A549 (cell line): ENCODE results near the gene BTF3. TPM values are rescaled to one million over a fixed set of nuclear protein-coding genes. Genes with fewer than 3 reads are reported as not detected.
"Not testable (repeated sequence)": the region's sequence is repeated elsewhere in the genome, so short reads cannot be mapped to it uniquely, and the experiment has no call there.

Experiments used
- ATAC-seq, 2 experiments: fragments of 200-7000 bp in 1 of 2; fragments of >200 bp in 1 of 2; cut with Nextera tagmentation in 1 of 2; cut with Tn5 transposase in 1 of 2; 3 replicates each; pipeline versions ENCODE4 v1.8.0 to v1.9.1; 2018 to 2020; ENCODE audit warnings: mild to moderate bottlenecking in 1 of 2, moderate library complexity in 1 of 2
- CTCF ChIA-PET: fragments of 300-600 bp; sonication (Branson Sonifier 250); formaldehyde crosslinking; extraction: SDS; loops from one replicate; lab custom pipeline; 2021; ENCODE audit warnings: antibody characterized with exemption, inconsistent platforms; lab: Yijun Ruan, JAX
- POLR2A ChIA-PET: fragments of 350-600 bp; formaldehyde crosslinking; extraction: SDS; loops from one replicate; lab custom pipeline; 2021; ENCODE audit warnings: antibody characterized with exemption, inconsistent platforms; lab: Yijun Ruan, JAX
- DNase-seq, 2 experiments: peaks; one replicate each; pipeline versions ENCODE4 v3.0.0 to v3.0.0-alpha.2; 2011 to 2016; ENCODE audit warnings: low read depth in 1 of 2, low spot score in 1 of 2
- FAIRE-seq: peaks from 2 replicates; lab custom pipeline; 2011; peaks lifted over from hg19 to GRCh38; lab: Jason Lieb, UNC
- H3K27ac ChIP-seq, 2 experiments: fragments of >200 bp; sonication (Bioruptor Twin); formaldehyde crosslinking; 3 replicates each; pipeline ENCODE4 v1.5.1; 2016 to 2017
- H3K4me1 ChIP-seq: fragments of >200 bp; sonication (Bioruptor Twin); formaldehyde crosslinking; 3 replicates; pipeline ENCODE4 v1.6.1; 2016
- H3K4me2 ChIP-seq: fragments of >200 bp; sonication (Bioruptor Twin); formaldehyde crosslinking; 3 replicates; pipeline ENCODE4 v1.6.1; 2016
- H3K4me3 ChIP-seq: fragments of >200 bp; sonication (Bioruptor Twin); formaldehyde crosslinking; 3 replicates; pipeline ENCODE4 v1.5.1; 2016
- H3K9me3 ChIP-seq: fragments of >200 bp; sonication (Bioruptor Twin); formaldehyde crosslinking; 3 replicates; pipeline ENCODE4 v1.6.1; 2016
- CHD2 ChIP-seq: fragments of 150-350 bp; IDR thresholded peaks from 2 replicates; pipeline ENCODE4 v1.6.1; 2014; ENCODE audit warnings: low read length; ENCODE audit not compliant: partially characterized antibody
- EHMT2 ChIP-seq: fragments of 200-600 bp; sonication (generic); IDR thresholded peaks from 2 replicates; pipeline ENCODE4 v1.6.1; 2016; ENCODE audit warnings: antibody characterized with exemption, low read depth, mild to moderate bottlenecking, moderate library complexity
- ESRRA ChIP-seq: fragments of 150-350 bp; IDR thresholded peaks from 2 replicates; pipeline ENCODE4 v1.6.1; 2014; ENCODE audit warnings: mild to moderate bottlenecking, low read length, borderline replicate concordance
- FOSB ChIP-seq: fragments of 250-450 bp; sonication (Bioruptor Pico); IDR thresholded peaks from 2 replicates; pipeline ENCODE4 v1.5.0; 2020; ENCODE audit warnings: mild to moderate bottlenecking, moderate library complexity
- FOSL2 ChIP-seq, 2 experiments: fragments of 450-650 bp in 1 of 2; fragments of >200 bp in 1 of 2; sonication (Bioruptor Twin) in 1 of 2; formaldehyde crosslinking; IDR thresholded peaks; 2 replicates each; pipeline versions ENCODE4 v1.5.0 to v1.6.1; 2016 to 2020; ENCODE audit warnings: mild to moderate bottlenecking in 1 of 2, moderate library complexity in 1 of 2
- HDAC2 ChIP-seq: fragments of 200-600 bp; sonication (generic); IDR thresholded peaks from 2 replicates; pipeline ENCODE4 v1.6.1; 2016
- HOXA7 ChIP-seq: fragments of 250-450 bp; sonication (Bioruptor Pico); IDR thresholded peaks from 2 replicates; pipeline ENCODE4 v1.5.0; 2020; ENCODE audit warnings: mild to moderate bottlenecking, moderate library complexity
- HOXB5 ChIP-seq: fragments of 250-450 bp; sonication (Bioruptor Pico); IDR thresholded peaks from 2 replicates; pipeline ENCODE4 v1.5.0; 2020; ENCODE audit warnings: mild to moderate bottlenecking, moderate library complexity
- JUN ChIP-seq, 2 experiments: fragments of >200 bp; sonication (Bioruptor Twin); formaldehyde crosslinking; IDR thresholded peaks; 2 replicates in 1 of 2; 3 replicates in 1 of 2; pipeline ENCODE4 v1.6.1; 2016 to 2017
- KDM5A ChIP-seq: fragments of 200-600 bp; sonication (generic); IDR thresholded peaks from 2 replicates; pipeline ENCODE4 v1.6.1; 2016; ENCODE audit warnings: antibody characterized with exemption, mild to moderate bottlenecking
- NPAS2 ChIP-seq: fragments of 250-450 bp; sonication (Bioruptor Pico); IDR thresholded peaks from 2 replicates; pipeline ENCODE4 v1.8.0; 2022; ENCODE audit warnings: mild to moderate bottlenecking, moderate library complexity, borderline replicate concordance
- PHF8 ChIP-seq: fragments of 200-600 bp; sonication (generic); IDR thresholded peaks from 2 replicates; pipeline ENCODE4 v1.6.1; 2016; ENCODE audit warnings: low read depth, mild to moderate bottlenecking, antibody characterized with exemption, moderate library complexity, borderline replicate concordance
- RAD21 ChIP-seq, 2 experiments: fragments of >200 bp in 1 of 2; sonication (Bioruptor Twin) in 1 of 2; formaldehyde crosslinking in 1 of 2; IDR thresholded peaks in 1 of 2; conservative IDR thresholded peaks in 1 of 2; 2 replicates in 1 of 2; 3 replicates in 1 of 2; pipeline ENCODE4 v1.6.1; 2012 to 2018; ENCODE audit warnings: inconsistent platforms in 1 of 2
- RCOR1 ChIP-seq: fragments of 150-350 bp; IDR thresholded peaks from 2 replicates; pipeline ENCODE4 v1.6.1; 2014; ENCODE audit warnings: antibody characterized with exemption, low read length, low read depth
- RFX5 ChIP-seq: fragments of 450-650 bp; IDR thresholded peaks from 2 replicates; pipeline ENCODE4 v1.7.1; 2014; ENCODE audit warnings: antibody characterized with exemption, mild to moderate bottlenecking, moderate library complexity
- SREBF2 ChIP-seq: fragments of 450-650 bp; IDR thresholded peaks from 2 replicates; pipeline ENCODE4 v1.6.1; 2014; ENCODE audit warnings: mild to moderate bottlenecking, moderate library complexity
- TFCP2L1 ChIP-seq: fragments of 250-450 bp; sonication (Bioruptor Pico); IDR thresholded peaks from 2 replicates; pipeline ENCODE4 v1.5.0; 2021; ENCODE audit warnings: mild to moderate bottlenecking
- ZC3H11A ChIP-seq: fragments of 450-650 bp; IDR thresholded peaks from 2 replicates; pipeline ENCODE4 v1.6.1; 2014; ENCODE audit warnings: antibody characterized with exemption, mild to moderate bottlenecking
- WGBS: methylation state at CpG from one replicate; pipeline ENCODE4 v1.1.6; 2017; ENCODE audit errors: missing lambda C conversion rate; 5-methylcytosine and 5-hydroxymethylcytosine counted together
- polyA plus RNA-seq, 4 experiments: library from polyadenylated mRNA; depleted of rRNA in 3 of 4; stranded (reverse); fragments of >200 nt; fragmentation: RNase III in 1 of 4; extraction: RNeasy Plus Mini Kit Qiagen cat#74134 plus additional on column Dnase treatment in 1 of 4; gene quantifications; 2 replicates in 3 of 4; 3 replicates in 1 of 4; pipeline ENCODE4 v1.2.3, GENCODE V29; 2011 to 2017
- TF ChIP-seq, protein P1 (sequence below): fragments of 150-350 bp; IDR thresholded peaks from 2 replicates; pipeline ENCODE4 v1.6.1; 2014; ENCODE audit warnings: low read depth, mild to moderate bottlenecking, low read length
- TF ChIP-seq, protein P2 (sequence below): fragments of >200 bp; sonication (Bioruptor Twin); formaldehyde crosslinking; IDR thresholded peaks from 3 replicates; pipeline ENCODE4 v1.6.1; 2016
- TF ChIP-seq, protein P3 (sequence below): fragments of 200-600 bp; sonication (generic); IDR thresholded peaks from 2 replicates; pipeline ENCODE4 v1.6.1; 2016; ENCODE audit warnings: antibody characterized with exemption, mild to moderate bottlenecking, moderate library complexity
- TF ChIP-seq, protein P4 (sequence below): fragments of >200 bp; sonication (Bioruptor Twin); formaldehyde crosslinking; IDR thresholded peaks from 3 replicates; pipeline ENCODE4 v1.5.1; 2016

Gene BTF3
- polyA plus RNA-seq, 2 of the 4 experiments (the other 2 are of a cell fraction), result 1,048 to 1,159 TPM

DNA sequence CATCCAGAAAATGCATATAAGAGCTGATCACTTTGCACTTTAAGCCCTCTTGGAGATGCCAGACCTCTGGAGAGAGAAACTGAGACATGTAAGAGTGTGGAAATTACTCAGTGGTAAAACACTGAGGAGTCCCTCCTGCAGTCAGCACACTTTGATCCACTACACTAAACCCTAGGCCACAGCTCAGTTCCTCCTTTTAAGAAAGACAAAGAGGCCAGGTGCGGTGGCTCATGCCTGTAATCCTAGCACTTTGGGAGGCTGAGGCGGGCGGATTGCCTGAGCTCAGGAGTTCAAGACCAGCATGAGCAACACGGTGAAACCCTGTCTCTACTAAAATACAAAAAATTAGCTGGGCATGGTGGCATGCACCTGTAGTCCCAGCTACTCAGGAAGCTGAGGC, 11.0 kb upstream of the BTF3 start:
- ATAC-seq, H3K4me2 ChIP-seq, H3K4me1 ChIP-seq, POLR2A ChIA-PET, FAIRE-seq, H3K27ac ChIP-seq, H3K9me3 ChIP-seq, DNase-seq, H3K4me3 ChIP-seq: not testable (repeated sequence)
- 93% methylated on average over 4 of the region's 4 CpGs for WGBS
- CTCF ChIA-PET, result interaction anchor here (0.7 to 2.8 kb wide), 8 partner anchors 9 to 404 kb away, joined by 3 to 14 read pairs (median 5); no protein-coding TSS in a partner anchor

- no peak for DNase-seq
- WGBS, result 62% methylated on average over 4 of the region's 4 CpGs
- H3K9me3 ChIP-seq, result no peaks in the 10 kb centered on the region
- FAIRE-seq, result no peak
- H3K4me3 ChIP-seq, result no peak overlapping the region
- no peak overlapping the region for H3K4me2 ChIP-seq
- no peaks in the 10 kb centered on the region for H3K4me1 ChIP-seq
- ChIA-PET POLR2A (no interaction called here), CTCF (interaction anchor here (1.2 to 2.8 kb wide), 6 partner anchors 9 to 405 kb away, joined by 3 to 14 read pairs (median 6); no protein-coding TSS in a partner anchor)
- TF ChIP-seq, protein P1, sequence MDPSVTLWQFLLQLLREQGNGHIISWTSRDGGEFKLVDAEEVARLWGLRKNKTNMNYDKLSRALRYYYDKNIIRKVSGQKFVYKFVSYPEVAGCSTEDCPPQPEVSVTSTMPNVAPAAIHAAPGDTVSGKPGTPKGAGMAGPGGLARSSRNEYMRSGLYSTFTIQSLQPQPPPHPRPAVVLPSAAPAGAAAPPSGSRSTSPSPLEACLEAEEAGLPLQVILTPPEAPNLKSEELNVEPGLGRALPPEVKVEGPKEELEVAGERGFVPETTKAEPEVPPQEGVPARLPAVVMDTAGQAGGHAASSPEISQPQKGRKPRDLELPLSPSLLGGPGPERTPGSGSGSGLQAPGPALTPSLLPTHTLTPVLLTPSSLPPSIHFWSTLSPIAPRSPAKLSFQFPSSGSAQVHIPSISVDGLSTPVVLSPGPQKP, result no peak
- TF ChIP-seq HDAC2, result no peak
- TF ChIP-seq FOSL2 (IDR thresholded peaks at IDR 0.05), result no peak
- no peak for TF ChIP-seq FOSL2 (CRISPR knock-in tag; IDR thresholded peaks at IDR 0.05)
- no peak for TF ChIP-seq RAD21 (conservative IDR thresholded peaks at IDR 0.05 in 1 of 2, IDR thresholded peaks at IDR 0.05 in 1 of 2)
- TF ChIP-seq EHMT2, result no peak
- TF ChIP-seq HOXB5, result no peak
- TF ChIP-seq FOSB (CRISPR knock-in tag), result no peak
- ATAC-seq, result no peak
- H3K27ac ChIP-seq, result no peak overlapping the region
Measured at GRCh38 chr5:73487815-73488214, 10.4 kb upstream of the BTF3 start.

- no peak for ATAC-seq
- Histone ChIP-seq H3K4me2 (no peak overlapping the region), H3K9me3 (no peaks in the 10 kb centered on the region), H3K4me1 (no peaks in the 10 kb centered on the region), H3K4me3 (no peak overlapping the region), H3K27ac (no peak overlapping the region)
- CTCF ChIA-PET, result interaction anchor here (1.3 to 2.8 kb wide), 3 partner anchors 8 to 38 kb away, joined by 5 to 14 read pairs (median 6); no protein-coding TSS in a partner anchor
- DNase-seq, result no peak
- TF ChIP-seq CHD2, result no peak
- no peak for TF ChIP-seq NPAS2 (CRISPR knock-in tag)
- TF ChIP-seq, protein P2, sequence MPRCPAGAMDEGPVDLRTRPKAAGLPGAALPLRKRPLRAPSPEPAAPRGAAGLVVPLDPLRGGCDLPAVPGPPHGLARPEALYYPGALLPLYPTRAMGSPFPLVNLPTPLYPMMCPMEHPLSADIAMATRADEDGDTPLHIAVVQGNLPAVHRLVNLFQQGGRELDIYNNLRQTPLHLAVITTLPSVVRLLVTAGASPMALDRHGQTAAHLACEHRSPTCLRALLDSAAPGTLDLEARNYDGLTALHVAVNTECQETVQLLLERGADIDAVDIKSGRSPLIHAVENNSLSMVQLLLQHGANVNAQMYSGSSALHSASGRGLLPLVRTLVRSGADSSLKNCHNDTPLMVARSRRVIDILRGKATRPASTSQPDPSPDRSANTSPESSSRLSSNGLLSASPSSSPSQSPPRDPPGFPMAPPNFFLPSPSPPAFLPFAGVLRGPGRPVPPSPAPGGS, result no peak
- no peak for TF ChIP-seq HOXA7
- no peak for TF ChIP-seq FOSB (CRISPR knock-in tag)
- no peak for TF ChIP-seq PHF8
- no peak for TF ChIP-seq HDAC2
- no peak for TF ChIP-seq ESRRA
- no peak for TF ChIP-seq RFX5
- no peak for TF ChIP-seq ZC3H11A
- no peak for TF ChIP-seq JUN (IDR thresholded peaks at IDR 0.05)
- no peak for TF ChIP-seq TFCP2L1 (CRISPR knock-in tag)
- TF ChIP-seq KDM5A, result no peak
- no peak for TF ChIP-seq SREBF2
- TF ChIP-seq, protein P3, sequence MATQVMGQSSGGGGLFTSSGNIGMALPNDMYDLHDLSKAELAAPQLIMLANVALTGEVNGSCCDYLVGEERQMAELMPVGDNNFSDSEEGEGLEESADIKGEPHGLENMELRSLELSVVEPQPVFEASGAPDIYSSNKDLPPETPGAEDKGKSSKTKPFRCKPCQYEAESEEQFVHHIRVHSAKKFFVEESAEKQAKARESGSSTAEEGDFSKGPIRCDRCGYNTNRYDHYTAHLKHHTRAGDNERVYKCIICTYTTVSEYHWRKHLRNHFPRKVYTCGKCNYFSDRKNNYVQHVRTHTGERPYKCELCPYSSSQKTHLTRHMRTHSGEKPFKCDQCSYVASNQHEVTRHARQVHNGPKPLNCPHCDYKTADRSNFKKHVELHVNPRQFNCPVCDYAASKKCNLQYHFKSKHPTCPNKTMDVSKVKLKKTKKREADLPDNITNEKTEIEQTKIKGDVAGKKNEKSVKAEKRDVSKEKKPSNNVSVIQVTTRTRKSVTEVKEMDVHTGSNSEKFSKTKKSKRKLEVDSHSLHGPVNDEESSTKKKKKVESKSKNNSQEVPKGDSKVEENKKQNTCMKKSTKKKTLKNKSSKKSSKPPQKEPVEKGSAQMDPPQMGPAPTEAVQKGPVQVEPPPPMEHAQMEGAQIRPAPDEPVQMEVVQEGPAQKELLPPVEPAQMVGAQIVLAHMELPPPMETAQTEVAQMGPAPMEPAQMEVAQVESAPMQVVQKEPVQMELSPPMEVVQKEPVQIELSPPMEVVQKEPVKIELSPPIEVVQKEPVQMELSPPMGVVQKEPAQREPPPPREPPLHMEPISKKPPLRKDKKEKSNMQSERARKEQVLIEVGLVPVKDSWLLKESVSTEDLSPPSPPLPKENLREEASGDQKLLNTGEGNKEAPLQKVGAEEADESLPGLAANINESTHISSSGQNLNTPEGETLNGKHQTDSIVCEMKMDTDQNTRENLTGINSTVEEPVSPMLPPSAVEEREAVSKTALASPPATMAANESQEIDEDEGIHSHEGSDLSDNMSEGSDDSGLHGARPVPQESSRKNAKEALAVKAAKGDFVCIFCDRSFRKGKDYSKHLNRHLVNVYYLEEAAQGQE, result no peak
- TF ChIP-seq, protein P4, sequence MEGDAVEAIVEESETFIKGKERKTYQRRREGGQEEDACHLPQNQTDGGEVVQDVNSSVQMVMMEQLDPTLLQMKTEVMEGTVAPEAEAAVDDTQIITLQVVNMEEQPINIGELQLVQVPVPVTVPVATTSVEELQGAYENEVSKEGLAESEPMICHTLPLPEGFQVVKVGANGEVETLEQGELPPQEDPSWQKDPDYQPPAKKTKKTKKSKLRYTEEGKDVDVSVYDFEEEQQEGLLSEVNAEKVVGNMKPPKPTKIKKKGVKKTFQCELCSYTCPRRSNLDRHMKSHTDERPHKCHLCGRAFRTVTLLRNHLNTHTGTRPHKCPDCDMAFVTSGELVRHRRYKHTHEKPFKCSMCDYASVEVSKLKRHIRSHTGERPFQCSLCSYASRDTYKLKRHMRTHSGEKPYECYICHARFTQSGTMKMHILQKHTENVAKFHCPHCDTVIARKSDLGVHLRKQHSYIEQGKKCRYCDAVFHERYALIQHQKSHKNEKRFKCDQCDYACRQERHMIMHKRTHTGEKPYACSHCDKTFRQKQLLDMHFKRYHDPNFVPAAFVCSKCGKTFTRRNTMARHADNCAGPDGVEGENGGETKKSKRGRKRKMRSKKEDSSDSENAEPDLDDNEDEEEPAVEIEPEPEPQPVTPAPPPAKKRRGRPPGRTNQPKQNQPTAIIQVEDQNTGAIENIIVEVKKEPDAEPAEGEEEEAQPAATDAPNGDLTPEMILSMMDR, result no peak
- no peak for TF ChIP-seq RCOR1
- POLR2A ChIA-PET, result no interaction called here
- FAIRE-seq, result no peak
- WGBS, result 67% methylated on average over 3 of the region's 3 CpGs
Measured at GRCh38 chr5:73488806-73489205, 9.4 kb upstream of the BTF3 start.
